Measurements from ENCODE around the gene RNF19B.

The RNF19B gene

GRCh38 chr1:32886828-32887414 is 77.7 kb downstream of the RNF19B start:
- DNase-seq (ENCODE audit: low read depth): no peak
